OCI-LY3 (cell line): ENCODE data around the gene PTH2R.

Experiments used
- EZH2phosphoT487 ChIP-seq: fragments of 200-600 bp; shearing (Covaris generic); IDR thresholded peaks from 2 replicates; pipeline ENCODE4 v1.6.1; 2018; ENCODE audit warnings: antibody characterized with exemption, mixed run types, low read depth
- TF ChIP-seq, protein P1 (sequence below): fragments of 200-600, 300-600 bp; sonication (generic); IDR thresholded peaks from 2 replicates; pipeline ENCODE4 v1.5.1; 2014; ENCODE audit warnings: antibody characterized with exemption, low read length, low read depth

DNA sequence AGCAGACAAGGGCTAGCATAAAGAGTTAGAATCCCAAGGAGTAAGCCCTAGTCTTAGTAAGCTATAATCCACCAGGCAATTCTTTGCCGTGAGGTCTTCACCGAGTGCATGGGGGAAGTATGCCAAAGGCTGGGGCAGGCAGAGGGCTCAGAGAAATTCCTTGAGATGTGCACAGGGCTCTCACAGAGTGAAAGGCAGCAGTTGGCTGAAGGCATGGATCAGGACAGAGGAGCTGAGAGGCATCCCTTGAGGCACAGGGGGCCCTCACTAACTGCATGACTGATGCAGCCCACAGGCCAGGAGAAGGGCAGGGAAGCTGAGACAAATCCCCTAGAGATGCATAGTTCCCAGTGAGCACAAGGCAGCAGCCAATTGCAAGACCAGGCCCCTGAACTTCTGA, 34.1 kb downstream of the PTH2R start:
- TF ChIP-seq, protein P1, sequence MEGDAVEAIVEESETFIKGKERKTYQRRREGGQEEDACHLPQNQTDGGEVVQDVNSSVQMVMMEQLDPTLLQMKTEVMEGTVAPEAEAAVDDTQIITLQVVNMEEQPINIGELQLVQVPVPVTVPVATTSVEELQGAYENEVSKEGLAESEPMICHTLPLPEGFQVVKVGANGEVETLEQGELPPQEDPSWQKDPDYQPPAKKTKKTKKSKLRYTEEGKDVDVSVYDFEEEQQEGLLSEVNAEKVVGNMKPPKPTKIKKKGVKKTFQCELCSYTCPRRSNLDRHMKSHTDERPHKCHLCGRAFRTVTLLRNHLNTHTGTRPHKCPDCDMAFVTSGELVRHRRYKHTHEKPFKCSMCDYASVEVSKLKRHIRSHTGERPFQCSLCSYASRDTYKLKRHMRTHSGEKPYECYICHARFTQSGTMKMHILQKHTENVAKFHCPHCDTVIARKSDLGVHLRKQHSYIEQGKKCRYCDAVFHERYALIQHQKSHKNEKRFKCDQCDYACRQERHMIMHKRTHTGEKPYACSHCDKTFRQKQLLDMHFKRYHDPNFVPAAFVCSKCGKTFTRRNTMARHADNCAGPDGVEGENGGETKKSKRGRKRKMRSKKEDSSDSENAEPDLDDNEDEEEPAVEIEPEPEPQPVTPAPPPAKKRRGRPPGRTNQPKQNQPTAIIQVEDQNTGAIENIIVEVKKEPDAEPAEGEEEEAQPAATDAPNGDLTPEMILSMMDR, result no peak
- no peak for TF ChIP-seq EZH2phosphoT487
